EH (cell line): Measurements from ENCODE around the gene UTF1.

ENCODE experiments used
- DNase-seq: peaks from one replicate; pipeline ENCODE4 v3.0.0-alpha.2; 2015; ENCODE audit warnings: low read depth

Gene UTF1

DNA sequence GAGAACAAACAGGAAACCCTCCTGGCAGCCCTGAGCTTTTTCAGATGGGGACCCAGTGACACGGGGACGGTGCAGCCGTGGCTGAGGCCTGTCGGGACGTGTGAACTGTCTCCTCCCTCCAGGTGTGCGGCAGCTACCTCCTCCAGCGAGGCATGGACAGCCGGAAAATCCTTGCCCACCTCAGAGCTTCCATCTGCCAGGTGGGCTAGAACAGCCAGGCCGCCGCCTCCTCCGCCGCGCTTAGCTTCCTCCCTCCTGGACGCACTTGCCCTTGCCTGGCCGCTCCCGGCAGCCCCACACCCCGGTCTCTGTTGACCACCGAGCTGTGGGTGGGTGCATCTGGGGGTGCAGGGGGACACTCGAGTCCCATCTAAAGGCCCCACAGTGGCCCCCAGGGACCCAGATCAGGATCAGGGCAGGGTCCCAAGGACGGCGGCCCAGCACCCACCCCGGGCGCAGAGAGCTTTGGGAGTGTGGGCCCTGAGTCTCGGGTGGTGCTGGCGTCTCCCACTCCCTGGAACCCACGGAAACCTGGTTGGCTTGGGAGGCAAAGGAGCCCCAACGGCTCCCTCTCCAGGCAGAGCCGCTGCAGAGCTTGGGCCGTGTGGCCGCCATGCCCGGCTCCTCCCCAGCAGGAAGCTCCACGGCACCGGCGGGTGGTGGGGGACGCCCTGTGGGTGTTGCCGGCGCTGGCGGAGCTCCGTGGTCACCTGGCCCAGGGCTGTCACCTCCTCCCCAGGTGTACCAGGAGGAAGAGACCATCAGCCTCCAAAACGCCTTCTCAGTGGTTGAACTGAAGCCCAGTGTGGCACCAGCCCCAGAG lies 32.9 kb upstream of the UTF1 start:
- no peak for DNase-seq

DNA sequence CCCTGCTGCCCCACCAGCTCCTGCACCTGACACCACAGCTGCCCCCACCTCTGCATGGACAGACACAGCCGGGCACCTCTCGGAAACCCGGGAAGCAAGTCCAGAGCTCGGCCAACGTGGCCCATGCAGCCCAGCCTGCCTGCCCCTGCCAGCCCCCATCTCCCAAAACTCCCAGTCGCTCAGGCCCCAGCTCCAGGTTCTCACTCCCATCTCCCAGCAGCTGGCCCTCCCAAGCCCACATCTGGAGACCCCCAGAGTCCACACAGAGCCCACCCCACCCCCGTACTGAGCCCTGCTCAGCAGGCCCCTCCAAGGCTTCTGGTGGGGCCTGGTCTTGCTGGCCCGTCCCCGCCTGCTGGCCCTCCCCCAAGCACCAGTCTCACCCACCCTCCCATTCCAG lies 32.2 kb upstream of the UTF1 start:
- DNase-seq: no peak

DNA sequence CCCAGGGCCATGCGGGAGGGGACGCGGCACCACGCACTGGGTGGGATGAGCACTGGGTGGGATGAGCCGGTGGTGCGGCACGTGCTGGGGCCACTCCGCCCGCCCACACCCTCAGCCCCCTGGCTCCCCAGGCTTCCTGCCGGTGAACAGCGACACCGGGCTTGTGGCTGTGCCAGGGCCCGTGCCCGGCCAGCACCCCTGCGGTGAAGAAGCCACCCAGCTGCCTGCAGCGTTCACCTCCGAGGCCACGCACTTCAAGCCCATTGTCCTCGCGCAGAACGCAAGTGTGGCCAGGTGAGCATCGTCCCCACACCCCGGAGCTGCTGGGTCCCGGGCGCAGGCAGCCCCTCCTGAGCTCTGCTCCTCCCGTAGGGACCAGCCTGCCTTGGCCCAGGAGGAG lies 31.8 kb upstream of the UTF1 start:
- no peak for DNase-seq

DNA sequence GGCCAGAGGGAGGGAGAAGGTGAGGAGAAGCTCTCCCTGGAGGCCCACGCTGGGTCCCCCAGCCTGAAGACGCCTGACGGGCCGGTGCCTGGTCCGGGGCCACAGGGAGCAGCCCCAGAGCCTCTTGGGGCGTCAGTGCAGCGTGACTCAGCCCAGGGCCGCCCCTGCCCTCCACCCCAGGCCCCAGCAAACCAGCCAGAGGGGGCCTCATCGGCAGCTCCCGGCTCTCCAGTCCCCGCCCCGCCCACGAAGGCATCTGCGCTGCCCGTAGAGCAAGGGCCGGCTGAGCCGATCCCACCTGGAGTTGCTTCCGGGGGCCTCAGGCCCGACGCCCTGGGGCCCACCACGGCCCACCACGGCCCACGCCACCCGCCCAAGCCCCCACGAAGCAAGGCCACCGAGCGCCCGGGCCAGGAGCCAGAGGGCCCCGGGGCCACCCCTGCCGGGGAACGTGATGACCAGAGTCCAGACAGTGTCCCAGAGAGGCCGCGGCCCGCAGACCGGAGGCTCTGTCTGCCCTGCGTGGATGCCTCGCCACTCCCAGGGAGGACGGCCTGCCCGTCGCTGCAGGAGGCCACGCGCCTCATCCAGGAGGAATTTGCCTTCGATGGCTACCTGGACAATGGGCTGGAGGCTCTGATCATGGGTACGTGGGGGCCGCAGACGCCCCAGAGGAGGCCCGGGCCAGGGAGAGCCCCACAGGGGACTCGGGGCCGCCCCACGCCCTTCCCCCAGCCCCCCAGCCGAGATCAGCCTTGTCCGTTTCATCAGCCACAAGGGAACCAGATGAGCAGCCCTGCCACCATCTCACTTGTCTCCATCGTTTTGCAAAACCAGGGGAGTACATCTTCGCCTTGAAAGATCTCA lies 31.2 kb upstream of the UTF1 start:
- DNase-seq: no peak

- DNase-seq: no peak
Measured at GRCh38 chr10:133199488-133199885, 30.5 kb upstream of the UTF1 start.

DNA sequence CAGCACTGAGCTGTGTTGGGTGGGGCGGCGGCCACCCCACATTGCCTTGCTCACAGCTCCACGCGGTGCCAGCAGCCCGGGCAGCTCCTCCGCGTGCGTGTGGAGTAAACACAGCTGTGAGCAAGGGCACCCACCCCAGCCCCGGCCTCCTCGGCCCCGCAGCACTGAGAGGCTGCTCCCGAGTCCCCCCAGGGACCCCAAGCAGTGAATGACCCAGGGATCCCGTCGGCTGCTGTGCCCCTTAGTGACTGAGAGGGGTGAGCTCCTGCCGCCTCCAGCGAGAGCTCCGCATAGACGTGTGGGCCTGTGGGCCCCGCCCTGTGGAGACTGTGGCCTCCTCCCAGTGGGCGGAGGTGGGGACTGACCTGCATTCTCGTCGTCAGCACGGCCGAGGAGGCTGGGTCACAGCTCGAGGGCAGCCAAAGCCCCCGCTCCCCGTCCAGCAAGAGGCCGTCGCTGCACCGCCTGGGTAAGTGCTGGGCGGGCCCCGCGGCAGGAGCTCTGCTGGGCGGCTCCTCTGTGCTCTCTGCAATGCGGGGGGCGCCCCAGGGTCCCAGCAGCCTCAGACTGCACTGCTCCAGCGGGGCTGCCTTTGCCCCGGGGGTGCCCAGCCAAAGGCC lies 29.9 kb upstream of the UTF1 start:
- DNase-seq: no peak

GRCh38 chr10:133200621-133201031 lies 29.4 kb upstream of the UTF1 start:
- DNase-seq: no peak

DNA sequence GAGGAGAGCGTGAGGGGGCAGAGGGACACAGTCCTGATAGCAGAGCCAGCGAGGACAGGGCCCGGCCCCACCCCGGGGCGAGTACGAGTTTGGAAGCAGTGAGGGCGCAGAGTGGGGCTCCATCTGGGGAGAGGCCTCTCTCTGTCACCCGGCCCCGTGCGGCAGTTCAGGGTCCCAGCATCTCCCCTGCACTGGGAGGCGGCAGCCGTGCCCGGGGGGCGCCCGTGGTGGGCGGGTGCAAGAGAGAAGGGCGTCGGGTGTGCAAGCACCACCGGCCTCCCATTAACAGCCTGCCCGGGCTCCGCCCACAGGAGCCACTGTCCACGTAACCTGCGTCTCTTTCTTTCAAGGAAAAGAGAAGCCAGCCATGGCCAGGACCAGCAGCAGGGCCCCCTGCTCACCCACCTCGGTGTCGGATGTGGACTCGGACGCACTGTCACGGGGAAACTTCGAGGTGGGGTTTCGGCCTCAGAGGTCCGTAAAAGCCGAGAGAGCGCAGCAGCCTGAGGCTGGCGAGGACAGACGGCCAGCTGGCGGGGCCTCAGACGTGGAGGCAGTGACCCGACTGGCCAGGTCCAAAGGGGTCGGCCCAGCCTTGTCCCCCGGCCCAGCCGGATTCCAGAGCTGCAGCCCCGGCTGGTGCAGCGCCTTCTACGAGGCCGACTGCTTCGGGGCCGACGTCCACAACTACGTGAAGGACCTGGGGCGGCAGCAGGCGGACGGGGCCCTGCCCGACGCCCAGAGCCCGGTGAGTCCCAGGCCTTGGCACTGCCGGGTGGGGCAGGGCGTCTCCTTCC lies 28.7 kb upstream of the UTF1 start:
- no peak for DNase-seq

GRCh38 chr10:133201948-133202725 lies 27.9 kb upstream of the UTF1 start:
- no peak for DNase-seq

GRCh38 chr10:133202778-133203651 lies 27.0 kb upstream of the UTF1 start:
- no peak for DNase-seq

GRCh38 chr10:133203652-133204195 lies 26.3 kb upstream of the UTF1 start:
- no peak for DNase-seq

- DNase-seq: no peak
Measured at GRCh38 chr10:133204226-133205015, 25.6 kb upstream of the UTF1 start.

DNA sequence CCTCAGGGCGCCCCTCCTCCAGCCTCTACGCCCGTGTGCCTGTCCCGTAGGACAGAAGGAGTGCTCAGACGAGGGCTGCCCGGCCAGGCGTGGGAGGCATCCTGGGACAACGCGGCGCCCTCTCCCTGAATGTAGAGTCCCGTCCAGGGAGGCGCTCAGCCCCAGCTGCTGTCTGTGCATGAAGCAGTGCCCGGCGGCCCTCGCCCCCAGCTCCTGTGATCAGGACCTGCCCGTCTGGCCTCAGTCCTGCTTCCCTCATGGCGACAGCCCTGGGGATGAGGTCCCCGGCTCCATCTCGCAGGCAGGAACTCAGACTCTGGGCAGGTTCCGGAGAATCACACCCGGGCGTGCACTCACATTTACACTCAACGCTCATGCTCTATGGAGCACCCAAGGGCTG lies 24.9 kb upstream of the UTF1 start:
- DNase-seq: no peak

DNA sequence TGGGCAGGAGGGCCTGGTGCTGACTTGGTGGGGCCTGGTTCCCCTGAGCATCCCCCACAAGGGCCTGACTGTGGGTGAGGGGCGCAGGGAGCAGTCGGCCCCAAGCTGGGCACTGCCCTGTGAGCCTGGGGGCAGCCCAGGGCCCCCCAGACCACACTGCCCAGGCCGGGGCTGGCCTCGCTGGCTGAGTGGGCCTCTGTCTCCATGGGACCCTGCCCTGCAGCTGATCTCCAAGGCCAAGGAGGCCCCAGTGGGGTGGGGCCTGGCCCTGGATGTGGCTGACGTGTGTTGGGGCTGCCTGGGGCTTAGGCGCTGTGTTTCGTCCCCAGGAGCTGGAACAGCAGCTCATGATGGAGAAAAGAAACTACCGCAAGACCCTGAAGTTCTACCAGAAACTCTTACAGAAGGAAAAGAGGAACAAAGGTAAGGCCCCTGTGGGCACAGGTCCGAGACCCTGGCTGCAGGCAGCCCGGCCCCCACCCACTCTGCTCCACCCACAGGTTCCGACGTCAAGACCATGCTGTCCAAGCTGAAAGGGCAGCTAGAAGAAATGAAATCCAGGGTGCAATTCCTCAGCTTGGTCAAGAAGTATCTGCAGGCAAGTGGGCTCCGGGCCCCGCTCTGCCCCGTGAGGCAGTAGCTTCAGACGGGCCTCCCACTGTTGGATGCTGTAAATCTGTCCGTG lies 23.5 kb upstream of the UTF1 start:
- no peak for DNase-seq

DNA sequence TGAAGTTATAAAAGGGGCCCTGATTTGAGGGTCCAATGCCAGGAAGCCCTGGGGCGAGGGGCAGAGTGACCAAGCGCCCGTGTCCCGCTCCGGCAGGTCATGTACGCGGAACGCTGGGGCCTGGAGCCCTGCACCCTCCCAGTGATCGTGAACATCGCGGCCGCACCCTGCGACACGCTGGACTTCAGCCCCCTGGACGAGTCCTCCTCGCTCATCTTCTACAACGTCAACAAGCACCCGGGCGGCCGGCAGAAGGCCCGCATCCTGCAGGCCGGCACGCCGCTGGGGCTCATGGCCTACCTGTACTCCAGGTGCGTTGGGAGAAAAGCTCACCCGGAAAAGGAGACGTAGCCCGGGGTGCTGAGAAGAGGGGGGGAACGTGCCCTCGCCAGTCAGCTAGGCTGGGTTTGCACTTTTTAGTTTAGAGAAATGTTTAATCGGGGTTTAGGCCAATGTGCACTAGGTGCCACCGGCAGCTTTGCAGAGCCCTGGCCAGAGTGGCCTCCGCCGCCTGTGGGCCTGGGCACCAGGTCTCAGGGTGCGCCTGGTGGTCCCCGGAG lies 22.9 kb upstream of the UTF1 start:
- DNase-seq: no peak

GRCh38 chr10:133207627-133208026 lies 22.4 kb upstream of the UTF1 start:
- DNase-seq: no peak

GRCh38 chr10:133208466-133208865 lies 21.6 kb upstream of the UTF1 start:
- no peak for DNase-seq

- DNase-seq: no peak
Measured at GRCh38 chr10:133209117-133209516, 20.9 kb upstream of the UTF1 start.
